ENCODE results near the gene CERS1. TPM values are rescaled to one million over a fixed set of nuclear protein-coding genes. Genes with fewer than 3 reads are reported as not detected.

The CERS1 gene
- total RNA-seq, 6 experiments from 2014 or later = not detected

DNA sequence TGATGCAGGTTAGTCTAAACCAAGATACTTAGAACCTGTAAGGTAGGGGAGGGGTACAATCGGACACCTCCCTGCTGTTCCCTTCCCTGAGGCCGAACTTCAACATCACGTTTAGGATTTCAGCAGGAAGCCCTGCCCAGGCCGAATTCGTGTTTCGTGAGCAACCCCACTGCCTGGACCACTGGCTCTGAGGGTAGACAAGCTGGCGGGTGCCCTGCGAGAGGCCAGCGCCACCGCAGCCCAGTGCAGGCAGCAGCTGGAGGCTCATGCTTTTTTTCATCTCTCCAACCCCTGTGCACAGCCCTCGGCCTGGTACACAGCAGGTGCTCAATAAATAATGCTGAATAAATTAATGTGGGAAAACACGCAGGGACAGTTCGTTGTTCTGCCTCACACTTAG lies 37.3 kb upstream of the CERS1 start:
- H3K4me1 ChIP-seq = no peaks in the 10 kb centered on the region
- H3K27ac ChIP-seq = no peak overlapping the region
- H3K9me3 ChIP-seq = no peaks in the 10 kb centered on the region
- peaks cover 0 to 2% (median 0%) of the 10 kb centered on the region in 4 donors for H3K36me3 ChIP-seq
- 75% methylated on average over 9 of the region's 13 CpGs for WGBS (ENCODE audit: insufficient coverage, low coverage, low lambda C conversion rate, missing lambda C conversion rate)
- DNase-seq (no peak), ATAC-seq (no peak)
- H3K4me3 ChIP-seq = no peak overlapping the region
- intact Hi-C loops (cut with DNase I) = no loop called here
- H3K27me3 ChIP-seq = no peaks in the 10 kb centered on the region
- no peak for TF ChIP-seq POLR2A (IDR thresholded peaks at IDR 0.05)
- TF ChIP-seq, protein P1, sequence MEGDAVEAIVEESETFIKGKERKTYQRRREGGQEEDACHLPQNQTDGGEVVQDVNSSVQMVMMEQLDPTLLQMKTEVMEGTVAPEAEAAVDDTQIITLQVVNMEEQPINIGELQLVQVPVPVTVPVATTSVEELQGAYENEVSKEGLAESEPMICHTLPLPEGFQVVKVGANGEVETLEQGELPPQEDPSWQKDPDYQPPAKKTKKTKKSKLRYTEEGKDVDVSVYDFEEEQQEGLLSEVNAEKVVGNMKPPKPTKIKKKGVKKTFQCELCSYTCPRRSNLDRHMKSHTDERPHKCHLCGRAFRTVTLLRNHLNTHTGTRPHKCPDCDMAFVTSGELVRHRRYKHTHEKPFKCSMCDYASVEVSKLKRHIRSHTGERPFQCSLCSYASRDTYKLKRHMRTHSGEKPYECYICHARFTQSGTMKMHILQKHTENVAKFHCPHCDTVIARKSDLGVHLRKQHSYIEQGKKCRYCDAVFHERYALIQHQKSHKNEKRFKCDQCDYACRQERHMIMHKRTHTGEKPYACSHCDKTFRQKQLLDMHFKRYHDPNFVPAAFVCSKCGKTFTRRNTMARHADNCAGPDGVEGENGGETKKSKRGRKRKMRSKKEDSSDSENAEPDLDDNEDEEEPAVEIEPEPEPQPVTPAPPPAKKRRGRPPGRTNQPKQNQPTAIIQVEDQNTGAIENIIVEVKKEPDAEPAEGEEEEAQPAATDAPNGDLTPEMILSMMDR (IDR thresholded peaks at IDR 0.05) = no peak

DNA sequence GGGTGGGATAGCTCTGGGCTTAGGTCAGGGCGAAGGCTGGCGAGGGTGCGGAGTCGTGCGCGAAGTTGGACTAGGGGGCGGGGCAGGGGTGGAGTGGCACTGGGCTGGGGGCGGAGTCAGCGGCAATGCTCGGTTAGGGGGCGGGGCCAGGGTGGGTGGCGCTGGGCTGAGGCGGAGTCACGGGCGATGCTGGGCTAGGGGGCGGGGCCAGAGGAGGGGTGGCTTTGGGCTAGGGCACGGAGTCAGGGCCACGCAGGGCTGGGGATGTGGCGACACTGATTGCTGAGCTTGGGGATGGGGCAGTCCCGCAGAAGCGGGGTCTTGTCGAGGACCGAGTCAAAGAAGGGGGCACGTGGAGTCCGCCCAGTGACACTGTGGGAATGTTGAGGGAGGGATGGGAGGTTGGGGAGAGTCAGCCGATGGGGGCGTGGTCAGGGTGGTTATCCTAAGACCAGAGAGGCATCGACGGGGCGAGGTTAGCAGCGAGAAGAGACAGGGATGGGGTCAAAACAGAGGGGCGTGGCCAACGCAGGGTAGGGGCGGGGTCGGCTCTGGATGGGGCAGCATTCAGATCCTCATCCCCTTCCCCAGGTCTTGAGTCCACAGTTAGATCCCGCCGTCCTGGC lies 36.4 kb upstream of the CERS1 start:
- 15% methylated on average over 28 of the region's 37 CpGs for WGBS (ENCODE audit: insufficient coverage, low coverage, low lambda C conversion rate, missing lambda C conversion rate)
- no peak for TF ChIP-seq POLR2A (IDR thresholded peaks at IDR 0.05)
- TF ChIP-seq, protein P1 (IDR thresholded peaks at IDR 0.05) = no peak
- Histone ChIP-seq H3K4me1 (no peaks in the 10 kb centered on the region), H3K27me3 (no peaks in the 10 kb centered on the region), H3K4me3 (no peak overlapping the region), H3K9me3 (no peaks in the 10 kb centered on the region), H3K36me3 (peaks cover 0 to 7% (median 0%) of the 10 kb centered on the region in 4 donors), H3K27ac (no peak overlapping the region)
- DNase-seq = peak; percentile 72 to 83 (median 81)
- intact Hi-C loops (cut with DNase I) = no loop called here
- ATAC-seq = peak; percentile 83 to 93 (median 90)

DNA sequence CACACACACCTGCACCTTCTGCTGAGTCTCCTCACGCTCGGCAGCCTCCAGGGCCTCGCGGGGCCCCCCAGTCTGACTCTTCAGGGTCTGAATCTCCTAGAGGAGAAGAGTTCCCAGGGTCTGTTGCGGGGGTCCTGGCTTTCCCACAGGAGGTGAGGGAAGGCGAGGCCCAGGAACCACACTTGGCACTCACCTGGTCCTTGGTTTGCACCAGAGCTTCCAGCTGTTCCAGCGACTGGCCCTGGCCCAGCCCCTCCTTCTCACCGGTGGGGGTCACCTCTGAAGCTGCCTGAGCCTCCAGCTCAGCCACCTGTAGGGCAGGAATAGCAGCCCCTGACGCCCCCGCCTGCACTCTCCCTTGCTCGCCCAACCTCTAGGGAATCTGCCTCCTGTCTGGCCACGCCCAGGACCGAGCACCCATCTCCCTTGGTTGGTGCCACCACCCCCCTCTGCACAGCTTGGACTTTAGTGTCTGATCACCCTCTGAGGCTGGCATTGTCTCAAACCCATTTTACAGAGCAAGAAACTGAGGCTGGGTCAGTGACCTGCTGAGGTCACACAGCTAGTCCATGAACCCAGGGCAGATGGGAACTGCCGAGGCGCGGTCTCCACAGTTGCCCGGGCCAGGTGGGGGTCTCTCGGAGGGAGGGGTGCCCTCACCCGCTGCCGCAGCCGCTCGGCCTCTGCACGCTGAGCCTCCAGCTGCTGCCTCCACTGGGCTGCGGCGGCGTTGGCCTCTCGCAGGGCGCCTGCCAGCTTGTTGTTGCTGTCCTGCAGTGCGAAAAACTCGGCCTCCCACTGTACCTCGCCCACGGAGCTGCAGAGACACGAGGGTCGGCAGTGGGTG lies 35.6 kb upstream of the CERS1 start:
- H3K4me1 ChIP-seq = no peaks in the 10 kb centered on the region
- intact Hi-C loops (cut with DNase I) = no loop called here
- peaks cover 0 to 7% (median under 1%) of the 10 kb centered on the region in 4 donors for H3K36me3 ChIP-seq
- H3K27ac ChIP-seq = no peak overlapping the region
- no peak for DNase-seq
- TF ChIP-seq POLR2A (IDR thresholded peaks at IDR 0.05) = no peak
- TF ChIP-seq, protein P1 (IDR thresholded peaks at IDR 0.05) = no peak
- no peak for ATAC-seq
- H3K9me3 ChIP-seq = no peaks in the 10 kb centered on the region
- no peaks in the 10 kb centered on the region for H3K27me3 ChIP-seq
- H3K4me3 ChIP-seq = no peak overlapping the region
- WGBS (ENCODE audit: insufficient coverage, low coverage, low lambda C conversion rate, missing lambda C conversion rate) = 78% methylated on average over 5 of the region's 34 CpGs

DNA sequence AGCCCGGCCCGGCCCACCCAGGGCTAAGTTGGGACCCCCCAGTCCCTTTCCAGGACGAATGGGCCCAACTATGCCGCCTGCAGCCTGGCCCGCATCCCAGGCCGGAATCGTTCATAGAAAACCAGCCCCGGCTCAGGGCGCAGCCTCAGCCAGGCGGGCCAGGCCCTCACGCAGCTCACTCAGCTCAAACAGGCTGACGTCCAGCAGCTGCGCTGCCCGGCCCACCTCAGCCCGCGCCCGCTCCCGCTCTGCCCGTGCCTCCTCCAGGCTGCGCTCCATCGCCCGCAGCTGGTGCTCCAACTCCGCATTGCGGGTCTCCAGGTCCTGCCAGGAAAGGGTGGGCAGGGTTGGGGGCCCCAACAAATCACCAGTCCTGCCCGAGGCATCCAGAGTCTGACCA lies 33.4 kb upstream of the CERS1 start:
- Histone ChIP-seq H3K9me3 (no peaks in the 10 kb centered on the region), H3K27ac (no peak overlapping the region), H3K27me3 (no peaks in the 10 kb centered on the region), H3K4me1 (no peaks in the 10 kb centered on the region), H3K36me3 (peaks cover 0 to 23% (median 14%) of the 10 kb centered on the region in 4 donors), H3K4me3 (no peak overlapping the region)
- TF ChIP-seq, protein P1 (IDR thresholded peaks at IDR 0.05) = no peak
- no peak for TF ChIP-seq POLR2A (IDR thresholded peaks at IDR 0.05)
- WGBS (ENCODE audit: insufficient coverage, low coverage, low lambda C conversion rate, missing lambda C conversion rate) = 50% methylated on average over 1 of the region's 25 CpGs
- no peak for DNase-seq
- intact Hi-C loops (cut with DNase I) = no loop called here
- no peak for ATAC-seq

All from right lobe of liver (tissue), 6 donors.